Hepatic stellate cell (primary cell): Measurements from ENCODE around the gene TMCO4.
A peak's percentile ranks its signal among the peaks of the same experiment; 100 is the strongest.
"Not testable (repeated sequence)": the region's sequence is repeated elsewhere in the genome, so short reads cannot be mapped to it uniquely, and the experiment has no call there.

ENCODE experiments used
- DNase-seq: peaks from one replicate; pipeline ENCODE4 v3.0.0; 2011; ENCODE audit warnings: low spot score

The TMCO4 gene

GRCh38 chr1:19799230-19800075 lies at the start of gene TMCO4:
Gene TMCO4, minus strand, starts transcription at chr1:19799916. Its CDS starts 19,158 bp downstream, at chr1:19780758.
- DNase-seq: peak; percentile 66

DNA sequence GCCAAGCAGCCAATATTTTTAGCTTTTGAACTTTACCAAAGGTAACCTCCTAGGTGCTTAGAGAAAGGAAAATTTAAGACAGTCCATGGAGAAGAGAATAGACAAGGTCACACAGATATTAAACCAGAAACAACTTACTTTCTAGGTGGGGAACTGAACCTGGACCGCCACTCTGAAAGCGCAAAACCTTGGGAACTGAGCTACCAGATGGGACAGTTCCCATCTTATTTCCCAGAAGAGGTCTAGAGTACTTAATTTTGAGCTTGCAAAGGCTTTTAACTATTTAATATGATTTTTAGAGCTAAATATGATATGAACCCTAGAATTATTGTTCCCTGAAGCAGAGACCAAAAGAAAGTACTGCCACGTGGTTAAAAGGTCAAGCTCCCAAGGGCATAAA lies 49.6 kb upstream of the TMCO4 start:
- not testable (repeated sequence) for DNase-seq

GRCh38 chr1:19847334-19847733 lies 47.6 kb upstream of the TMCO4 start:
- DNase-seq: not testable (repeated sequence)

DNA sequence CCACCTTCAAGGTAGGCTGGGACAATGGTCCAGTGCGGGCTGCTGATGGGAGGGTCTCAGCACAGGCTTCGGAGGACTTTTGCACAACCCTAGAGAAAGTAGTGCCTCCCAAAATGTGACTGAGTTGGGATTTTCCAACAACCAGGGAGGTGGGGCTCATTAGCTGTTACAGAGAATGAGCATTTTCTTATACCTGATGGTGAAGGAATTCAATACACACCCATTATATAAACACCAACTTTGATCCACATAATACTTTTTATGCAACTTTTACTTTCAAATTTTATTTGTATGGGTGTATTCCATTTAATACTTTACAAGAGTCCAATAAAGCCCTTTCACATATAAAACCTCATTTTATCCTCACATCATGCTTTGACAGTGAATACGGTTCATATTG lies 46.6 kb upstream of the TMCO4 start:
- DNase-seq: no peak

- DNase-seq: no peak
These were observed 45.8 kb upstream of the TMCO4 start for GRCh38 chr1:19845555-19845954.

DNA sequence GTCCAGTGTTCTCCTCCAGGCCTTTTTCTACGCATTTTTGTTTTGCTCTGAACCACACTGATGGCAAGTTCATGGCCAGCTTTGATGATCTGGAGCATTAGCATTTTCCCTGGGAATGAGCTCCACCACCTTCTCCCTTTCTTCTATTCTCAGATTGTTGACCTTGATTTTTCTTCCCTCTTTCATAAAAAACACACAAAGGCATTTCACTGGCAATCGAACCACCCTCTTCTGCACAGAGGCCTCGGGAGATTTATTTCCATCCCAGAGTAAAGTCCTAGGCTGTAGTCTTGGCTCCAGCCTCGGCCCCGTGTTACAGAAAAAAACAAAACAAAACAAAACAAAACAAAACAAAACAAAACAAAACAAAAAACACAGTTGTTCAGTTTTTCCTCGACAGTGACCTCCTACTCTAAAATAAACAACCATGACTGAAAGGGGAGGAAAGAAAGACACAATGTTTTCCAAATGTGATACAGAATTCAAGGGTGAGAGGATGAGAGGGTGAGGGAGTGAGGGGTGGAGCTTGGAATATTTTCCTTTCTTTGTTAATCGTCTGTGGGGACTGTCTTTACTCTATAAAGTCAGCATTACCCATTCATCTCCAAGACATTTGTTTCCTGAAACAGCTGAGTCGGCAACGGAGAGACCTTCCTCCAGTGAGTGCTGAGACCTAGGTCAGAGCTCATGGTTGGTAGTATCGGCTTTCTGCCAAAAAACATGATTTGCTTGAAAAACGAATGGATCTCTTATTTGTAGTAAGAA lies 45.2 kb upstream of the TMCO4 start:
- DNase-seq: no peak

DNA sequence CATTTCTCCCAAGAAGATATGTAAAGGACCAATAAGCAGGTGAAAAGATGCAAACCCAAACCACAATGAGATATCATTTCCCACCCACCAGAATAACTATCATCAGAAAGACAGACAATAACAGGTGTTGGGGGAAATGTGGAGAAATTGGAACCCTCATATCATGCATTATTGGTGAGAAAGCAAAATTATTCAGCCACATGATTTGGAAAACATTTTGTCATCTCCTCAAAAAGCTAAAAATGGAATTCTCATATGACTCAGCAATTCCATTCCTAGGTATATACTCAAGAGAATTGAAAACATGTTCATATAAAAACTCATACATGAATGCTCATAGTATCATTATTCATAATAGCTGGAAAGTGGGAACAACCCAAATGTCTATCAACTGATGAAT lies 40.5 kb upstream of the TMCO4 start:
- no peak for DNase-seq

DNA sequence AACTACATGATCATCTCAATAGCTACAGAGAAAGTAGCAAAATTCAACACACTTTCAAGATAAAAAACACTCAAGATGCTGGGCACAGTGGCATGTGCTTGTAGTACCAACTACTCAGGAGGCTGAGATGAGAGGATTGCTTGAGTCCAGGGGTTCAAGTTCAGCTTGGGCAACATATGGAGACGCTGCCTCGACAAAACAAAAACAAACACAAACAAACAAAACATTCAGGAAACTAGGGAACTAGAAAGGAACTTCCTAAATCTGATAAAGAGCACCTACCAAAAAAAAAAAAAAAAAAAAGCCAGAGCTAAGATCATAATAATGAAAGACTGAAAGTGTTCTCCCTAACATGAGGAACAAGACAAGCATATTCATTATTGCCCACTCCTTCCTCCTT lies 38.1 kb upstream of the TMCO4 start:
- DNase-seq: no peak

GRCh38 chr1:19835578-19835977 lies 35.9 kb upstream of the TMCO4 start:
- no peak for DNase-seq

DNA sequence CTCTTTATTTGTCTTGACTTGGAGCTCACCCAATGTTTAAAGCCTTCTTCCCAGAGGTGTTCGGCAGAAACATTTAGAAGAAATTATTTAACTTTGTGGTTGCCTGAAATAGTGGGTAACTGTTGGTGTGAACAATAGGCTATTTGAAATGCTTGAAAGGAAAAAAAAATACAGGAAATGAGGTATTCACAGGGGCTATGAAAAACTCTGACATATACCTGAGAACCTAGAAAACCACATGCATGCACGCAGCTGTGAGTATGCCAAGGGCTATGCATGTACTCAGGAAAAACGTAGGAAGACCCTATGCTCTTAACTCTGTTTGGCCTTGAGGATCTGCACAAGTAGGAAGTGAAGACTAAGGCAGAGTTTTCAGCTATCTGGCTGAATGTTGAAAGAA lies 31.7 kb upstream of the TMCO4 start:
- DNase-seq: no peak

DNA sequence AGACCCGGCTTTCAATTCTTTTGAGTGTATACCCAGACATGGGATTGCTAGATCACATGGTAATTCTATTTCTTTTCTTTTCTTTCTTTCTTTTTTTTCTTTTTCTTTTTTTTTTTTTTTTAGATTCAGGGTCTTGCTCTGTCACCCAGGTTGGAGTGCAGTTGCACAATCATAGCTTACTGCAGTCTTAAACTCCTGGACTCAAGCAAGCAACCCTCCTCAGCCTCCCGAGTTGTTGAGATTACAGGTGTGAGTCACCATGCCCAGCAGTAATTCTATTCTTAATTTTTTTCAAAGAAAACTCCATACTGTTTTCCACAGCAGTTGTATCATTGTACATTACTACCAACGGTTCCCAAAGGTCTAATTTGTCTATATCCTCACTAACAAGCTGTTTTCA lies 28.8 kb upstream of the TMCO4 start:
- DNase-seq: no peak

DNA sequence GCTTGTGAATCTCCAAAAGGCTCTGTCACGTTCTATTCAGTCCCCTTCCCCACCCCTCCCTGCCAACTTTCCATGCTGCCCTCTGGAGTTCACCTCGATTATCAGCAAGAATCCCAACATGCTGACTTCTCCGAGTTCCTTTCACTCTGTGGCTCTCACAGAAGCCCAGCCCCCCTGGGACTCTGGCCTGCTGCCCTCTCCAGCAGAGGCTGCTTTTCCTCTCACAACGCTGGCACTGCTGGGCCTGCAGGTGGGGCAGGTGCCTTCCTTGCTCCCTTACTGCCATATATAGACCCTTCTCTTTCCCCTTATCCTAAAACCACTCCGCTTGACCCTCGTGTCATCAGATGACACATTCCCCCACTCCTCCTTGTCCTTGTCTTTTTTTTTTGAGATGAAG lies 25.6 kb upstream of the TMCO4 start:
- DNase-seq: no peak

- no peak for DNase-seq
These were observed 24.8 kb upstream of the TMCO4 start for GRCh38 chr1:19824541-19824940.

- DNase-seq: no peak
These were observed 24.3 kb upstream of the TMCO4 start for GRCh38 chr1:19824036-19824435.

GRCh38 chr1:19819701-19820100 lies 20.0 kb upstream of the TMCO4 start:
- DNase-seq: no peak

- DNase-seq: no peak
These were observed 18.6 kb upstream of the TMCO4 start for GRCh38 chr1:19818324-19818723.

DNA sequence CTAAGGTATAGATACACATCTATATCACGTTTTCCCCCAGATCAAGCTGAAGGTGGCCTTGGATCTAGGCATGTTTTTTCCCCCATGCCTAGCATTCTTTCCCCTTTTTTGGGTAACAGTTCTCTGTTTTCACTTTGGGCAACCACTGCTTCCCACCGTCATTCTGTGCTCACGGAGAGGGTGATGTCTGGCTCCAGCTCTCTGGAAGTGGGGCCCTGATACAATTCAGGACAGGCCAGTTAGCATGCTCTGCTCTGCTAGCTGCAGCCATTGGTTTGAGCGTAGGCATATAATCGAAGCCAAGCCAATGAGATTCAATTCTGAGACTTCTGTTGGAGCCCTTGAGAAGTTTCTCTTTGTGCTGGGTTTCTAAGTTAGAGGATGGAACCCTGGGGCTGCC lies 17.4 kb upstream of the TMCO4 start:
- DNase-seq: no peak

GRCh38 chr1:19816737-19817086 lies 17.0 kb upstream of the TMCO4 start:
- DNase-seq: not testable (repeated sequence)

DNA sequence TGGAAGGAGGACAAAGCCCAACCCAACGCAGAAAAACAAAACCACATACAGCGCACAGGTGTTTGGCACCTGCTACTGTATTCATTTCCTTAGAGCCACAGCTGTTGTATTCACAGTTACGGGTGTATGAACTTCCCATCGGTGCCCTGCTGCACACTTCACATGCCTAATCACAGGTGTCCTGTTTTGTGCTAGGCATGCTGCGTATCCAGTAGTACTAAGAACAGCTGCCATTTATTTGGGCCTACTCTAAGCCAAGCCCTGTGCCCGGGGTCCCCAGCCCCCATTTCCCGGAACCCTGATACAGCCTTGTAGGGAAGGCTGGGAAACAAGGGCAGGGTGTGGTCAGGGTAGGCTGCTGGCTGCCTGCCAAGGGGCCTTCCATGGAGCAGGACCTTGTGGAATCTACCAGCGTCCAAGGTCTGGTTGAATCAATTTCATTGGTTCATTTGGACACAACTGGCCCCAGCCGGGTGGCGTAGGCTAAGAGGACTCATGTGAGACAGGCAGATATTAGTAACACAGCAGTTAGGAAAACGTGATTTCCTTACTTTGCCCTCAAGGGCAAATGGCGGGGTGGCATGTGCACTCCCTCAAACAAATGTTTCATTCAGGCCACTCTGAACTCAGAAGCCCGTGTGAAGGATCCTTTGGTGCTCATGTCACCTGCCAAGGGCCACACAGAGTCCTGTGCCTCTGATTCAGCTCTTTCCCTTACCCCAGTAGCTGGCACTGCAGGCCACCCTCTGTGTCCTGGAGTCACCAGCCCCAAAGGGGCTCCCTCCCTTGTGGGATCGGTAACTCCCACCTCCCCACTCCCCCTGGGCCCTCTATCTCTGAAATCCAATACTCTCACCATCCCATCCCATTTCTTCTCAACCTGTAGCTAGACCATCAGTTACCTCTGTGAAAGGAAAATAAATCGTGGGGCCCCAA lies 16.4 kb upstream of the TMCO4 start:
- DNase-seq: no peak

- no peak for DNase-seq
These were observed 15.2 kb upstream of the TMCO4 start, which contains the start of gene RNF186 for GRCh38 chr1:19814681-19815503. Gene RNF186, minus strand, starts transcription at chr1:19815283. Its CDS starts 182 bp downstream, at chr1:19815101.

GRCh38 chr1:19814244-19814661 lies 14.5 kb upstream of the TMCO4 start:
- DNase-seq: no peak

- DNase-seq: no peak
These were observed 13.9 kb upstream of the TMCO4 start for GRCh38 chr1:19813643-19813960.
